Endothelial cell of umbilical vein (primary cell): ENCODE measurements around the gene MTRF1L.

Experiments used
- CTCF ChIP-seq, 2 donors: IDR thresholded peaks; 1 replicate in 1 of 2; 2 replicates in 1 of 2; pipeline ENCODE4 v1.5.1; 2011; ENCODE audit warnings: low read length in 2 of 2, mild to moderate bottlenecking in 2 of 2, moderate library complexity in 2 of 2, control low read depth in 1 of 2, inconsistent platforms in 1 of 2, low read depth in 1 of 2; ENCODE audit not compliant: insufficient read depth in 1 of 2; ENCODE audit errors: extremely low read depth in 1 of 2
- EZH2 ChIP-seq: IDR thresholded peaks from 2 replicates; pipeline ENCODE4 v1.6.1; 2012; ENCODE audit warnings: borderline replicate concordance, low read depth, mild to moderate bottlenecking, moderate library complexity, low read length, inconsistent platforms; ENCODE audit not compliant: severe bottlenecking
- JUN ChIP-seq: IDR thresholded peaks from 2 replicates; pipeline ENCODE4 v1.6.1; 2011; ENCODE audit warnings: borderline replicate concordance, low read depth; ENCODE audit not compliant: insufficient read length, insufficient read depth
- MAX ChIP-seq: IDR thresholded peaks from 2 replicates; pipeline ENCODE4 v1.6.1; 2011; ENCODE audit not compliant: insufficient read depth, insufficient read length
- POLR2A ChIP-seq: IDR thresholded peaks from 2 replicates; pipeline ENCODE4 v1.6.1; 2012; ENCODE audit warnings: low read depth, mild to moderate bottlenecking, control low read depth, low read length
- POLR2AphosphoS5 ChIP-seq: IDR thresholded peaks from 2 replicates; pipeline ENCODE4 v1.6.1; 2012; ENCODE audit warnings: low read depth, mild to moderate bottlenecking, control low read depth, low read length, moderate library complexity; ENCODE audit not compliant: insufficient read depth

- TF ChIP-seq EZH2 (no peak), CTCF (IDR thresholded peaks at IDR 0.05; ENCODE audit: extremely low read depth in 1 of 2, insufficient read depth in 1 of 2, low read depth in 1 of 2, low read length in 2 of 2) (no peak), MAX (no peak), POLR2AphosphoS5 (no peak), POLR2A (no peak), JUN (no peak)
Observed at GRCh38 chr6:153051801-153052200, 49.3 kb upstream of the MTRF1L start.
